Measurements from ENCODE around the gene SHF.

SHF gene

DNA sequence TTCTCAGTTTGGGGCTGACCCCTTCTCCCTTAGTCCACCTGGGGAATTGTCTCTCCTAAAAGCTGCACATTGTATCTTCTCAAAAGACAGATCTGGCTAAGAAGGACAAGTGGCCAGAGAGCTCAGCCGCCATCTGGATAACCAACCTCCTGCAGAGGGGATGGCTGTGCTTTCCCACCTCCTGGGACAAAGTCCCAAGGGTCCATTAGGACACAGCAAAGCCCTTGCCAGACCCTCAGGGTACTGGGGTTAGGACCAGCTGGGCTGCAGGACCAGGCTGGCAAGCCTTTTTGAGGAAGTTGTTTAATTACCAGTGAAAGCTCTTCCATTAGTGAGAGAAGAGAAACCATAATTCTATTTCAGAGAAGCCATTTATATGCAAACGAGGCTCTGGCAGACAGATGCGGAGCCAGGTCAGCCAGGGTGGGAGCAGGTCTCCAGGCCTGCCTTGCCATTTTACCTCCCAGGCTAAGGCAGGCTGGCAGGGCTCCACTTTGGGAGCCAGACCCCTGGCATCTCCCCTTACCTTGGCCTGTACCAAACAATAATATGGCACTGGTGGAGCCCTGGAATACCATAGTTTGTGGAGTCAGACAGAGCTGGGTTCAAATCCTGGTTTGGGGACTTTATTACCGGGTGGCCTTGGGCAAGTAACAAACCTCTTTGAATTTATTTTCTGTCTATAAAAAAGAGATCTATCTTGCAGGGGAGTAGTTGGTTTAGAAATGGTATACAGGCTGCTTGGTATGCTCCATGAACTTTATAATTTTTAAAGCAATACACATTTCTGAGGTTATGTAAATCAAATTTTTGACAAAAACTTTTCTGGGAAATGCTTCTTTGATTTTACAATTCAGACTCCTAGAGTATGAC lies 17.9 kb downstream of the SHF start:
- DNase-seq (ENCODE audit: low read depth in 3 of 3): no peak

- DNase-seq (ENCODE audit: low read depth in 3 of 3): no peak
These were observed 18.8 kb downstream of the SHF start for GRCh38 chr15:45168751-45169551.

DNA sequence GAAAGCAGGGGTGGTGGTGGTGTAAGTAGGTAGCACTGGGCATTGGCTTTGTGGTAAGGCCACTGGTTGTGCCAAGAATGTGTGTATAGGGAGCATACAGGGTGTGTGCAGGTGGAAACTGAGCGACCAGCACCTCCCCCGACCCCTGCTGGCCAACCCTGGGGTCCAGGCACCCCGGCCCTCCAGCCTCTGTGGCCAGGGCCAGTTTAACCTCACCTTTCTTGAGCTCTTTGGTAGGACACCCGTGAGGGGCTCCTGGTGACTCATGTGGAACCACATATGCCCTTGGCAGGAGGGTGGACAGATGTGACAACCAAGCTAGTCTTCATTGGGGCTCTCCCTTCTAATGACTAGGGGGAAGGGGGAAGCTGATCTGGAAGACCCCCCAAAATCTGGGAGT lies 19.5 kb downstream of the SHF start:
- no peak for DNase-seq (ENCODE audit: low read depth in 3 of 3)

- no peak for DNase-seq (ENCODE audit: low read depth in 3 of 3)
These were observed 20.0 kb downstream of the SHF start for GRCh38 chr15:45167631-45168205.

DNA sequence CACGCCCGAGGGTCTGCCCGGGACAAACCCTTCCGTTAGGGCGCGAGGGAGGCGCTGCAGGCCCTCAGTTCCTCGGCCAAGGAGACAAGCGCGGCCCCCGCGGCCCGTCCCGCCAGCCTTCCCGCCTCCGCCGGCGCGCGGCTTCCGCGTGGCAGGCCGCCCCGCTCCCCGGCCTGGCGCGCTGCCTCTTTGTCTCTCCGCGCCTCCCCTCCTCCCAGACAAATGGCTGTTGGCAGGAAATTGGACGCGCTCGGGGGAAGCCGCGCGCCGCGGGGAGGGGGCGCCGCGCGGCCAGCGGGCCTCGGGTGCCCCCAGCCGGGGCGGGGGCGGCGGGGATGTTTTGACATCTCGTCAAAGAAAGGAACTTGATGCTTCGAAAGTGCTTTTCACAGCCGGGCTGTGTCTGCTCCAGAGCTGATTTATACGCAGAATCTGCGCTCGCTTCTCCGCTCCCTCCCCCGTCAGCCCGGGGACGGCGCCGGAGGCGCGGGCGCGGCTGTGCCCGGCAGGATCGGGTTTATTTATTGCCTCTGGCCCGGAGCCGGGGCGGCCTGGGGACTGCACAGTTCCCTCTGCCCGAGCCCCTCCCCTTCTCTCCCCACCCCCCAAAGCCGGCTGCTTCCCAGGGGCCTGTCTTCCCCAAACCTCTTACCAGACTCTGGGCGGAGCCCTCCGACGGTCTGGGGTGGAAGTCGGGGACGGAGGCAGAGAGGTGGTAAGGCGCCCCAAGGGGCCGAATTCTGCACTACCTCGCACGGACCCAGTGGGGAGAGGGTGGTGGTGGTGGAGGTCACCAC lies 20.7 kb downstream of the SHF start:
- peak; percentile 70 to 75 (median 73) for DNase-seq (ENCODE audit: low read depth in 3 of 3)

- no peak for DNase-seq (ENCODE audit: low read depth in 3 of 3)
These were observed 22.2 kb downstream of the SHF start for GRCh38 chr15:45165536-45165935.

- DNase-seq (ENCODE audit: low read depth in 3 of 3): no peak
These were observed 22.9 kb downstream of the SHF start for GRCh38 chr15:45164914-45165313.

DNA sequence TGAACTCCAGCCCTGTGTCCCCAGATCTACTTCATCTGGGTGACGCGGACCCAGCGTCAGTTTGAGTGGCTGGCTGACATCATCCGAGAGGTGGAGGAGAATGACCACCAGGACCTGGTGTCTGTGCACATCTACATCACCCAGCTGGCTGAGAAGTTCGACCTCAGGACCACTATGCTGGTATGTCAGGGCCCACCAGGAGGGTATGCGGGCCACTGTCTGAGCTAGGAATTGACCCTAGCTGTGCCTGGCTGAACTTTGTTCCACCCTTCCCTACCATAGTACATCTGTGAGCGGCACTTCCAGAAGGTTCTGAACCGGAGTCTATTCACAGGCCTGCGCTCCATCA lies 24.3 kb downstream of the SHF start:
- no peak for DNase-seq (ENCODE audit: low read depth in 3 of 3)

GRCh38 chr15:45162771-45163507 lies 24.8 kb downstream of the SHF start:
- peak; percentile 37 to 52 (median 41) for DNase-seq (ENCODE audit: low read depth in 3 of 3)

DNA sequence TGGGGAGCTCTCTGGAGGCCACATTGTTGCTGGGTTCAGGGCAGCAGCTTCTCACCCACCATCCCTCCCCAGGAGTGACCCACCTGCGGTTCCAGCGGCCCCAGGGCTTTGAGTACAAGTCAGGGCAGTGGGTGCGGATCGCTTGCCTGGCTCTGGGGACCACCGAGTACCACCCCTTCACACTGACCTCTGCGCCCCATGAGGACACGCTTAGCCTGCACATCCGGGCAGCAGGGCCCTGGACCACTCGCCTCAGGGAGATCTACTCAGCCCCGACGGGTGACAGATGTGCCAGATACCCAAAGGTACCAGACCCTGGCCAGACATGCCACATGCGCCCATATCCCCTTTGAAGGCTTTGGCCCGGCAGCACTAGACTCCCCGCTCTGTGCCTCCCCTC lies 26.1 kb downstream of the SHF start:
- no peak for DNase-seq (ENCODE audit: low read depth in 3 of 3)

- DNase-seq (ENCODE audit: low read depth in 3 of 3): no peak
These were observed 29.8 kb downstream of the SHF start for GRCh38 chr15:45157974-45158373.

DNA sequence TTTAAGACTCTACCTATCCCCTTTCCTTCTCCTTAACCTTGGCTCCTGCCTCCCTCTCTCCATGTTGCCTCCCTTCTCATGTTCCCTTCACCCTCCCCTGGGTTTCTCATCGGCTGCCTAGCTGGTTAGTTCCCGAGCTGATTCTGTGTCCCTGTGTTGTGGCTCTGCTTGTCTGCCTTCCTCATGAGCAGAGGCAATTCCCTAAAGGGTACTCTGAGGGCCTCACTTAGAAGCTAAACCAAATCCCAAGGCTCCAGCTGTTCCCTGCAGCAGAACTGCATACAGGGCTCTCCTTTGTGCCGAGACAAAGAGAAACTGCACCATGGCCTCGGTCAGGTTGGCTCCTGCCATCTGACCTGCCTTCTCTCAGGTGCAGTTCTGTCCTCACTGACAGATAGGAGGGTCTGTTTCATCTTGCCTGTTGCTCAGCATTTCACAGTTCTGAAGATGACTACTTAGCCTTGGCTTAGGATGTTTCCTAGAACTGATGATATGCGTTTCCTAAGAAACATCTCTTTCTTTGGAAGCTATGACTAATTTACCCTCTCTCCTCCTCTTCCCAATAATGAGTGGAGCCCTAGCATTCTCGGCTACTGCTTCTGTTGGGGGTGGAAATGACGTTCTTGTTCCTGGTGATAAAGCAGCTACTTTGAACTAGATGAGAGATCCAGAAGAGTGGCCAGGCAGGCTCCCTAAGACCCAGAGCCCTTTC lies 30.9 kb downstream of the SHF start:
- DNase-seq (ENCODE audit: low read depth in 3 of 3): no peak

- no peak for DNase-seq (ENCODE audit: low read depth in 3 of 3)
These were observed 32.0 kb downstream of the SHF start for GRCh38 chr15:45155739-45156138.

- DNase-seq (ENCODE audit: low read depth in 3 of 3): no peak
These were observed 35.6 kb downstream of the SHF start for GRCh38 chr15:45151998-45152828.

- no peak for DNase-seq (ENCODE audit: low read depth in 3 of 3)
These were observed 36.8 kb downstream of the SHF start for GRCh38 chr15:45150997-45151396.

DNA sequence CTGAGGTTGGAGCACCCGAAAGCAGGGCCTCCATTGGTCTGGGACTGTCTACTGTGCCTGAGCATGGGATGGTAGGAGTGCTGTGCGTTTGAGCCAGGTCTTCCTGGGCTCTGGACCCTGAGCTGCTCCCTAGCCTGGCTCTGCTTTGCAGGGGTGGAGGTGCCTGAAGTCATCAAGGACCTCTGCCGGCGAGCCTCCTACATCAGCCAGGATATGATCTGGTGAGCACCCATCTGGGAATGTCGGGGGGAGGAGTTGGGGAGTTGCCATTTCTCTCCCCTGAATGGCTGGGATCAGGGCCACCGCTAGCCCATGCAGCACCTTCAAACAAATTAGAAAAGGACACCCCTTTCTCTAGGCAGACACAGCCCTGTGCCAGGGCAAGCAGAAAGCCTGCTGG lies 37.3 kb downstream of the SHF start:
- no peak for DNase-seq (ENCODE audit: low read depth in 3 of 3)

GRCh38 chr15:45149060-45149459 lies 38.7 kb downstream of the SHF start:
- no peak for DNase-seq (ENCODE audit: low read depth in 3 of 3)

DNA sequence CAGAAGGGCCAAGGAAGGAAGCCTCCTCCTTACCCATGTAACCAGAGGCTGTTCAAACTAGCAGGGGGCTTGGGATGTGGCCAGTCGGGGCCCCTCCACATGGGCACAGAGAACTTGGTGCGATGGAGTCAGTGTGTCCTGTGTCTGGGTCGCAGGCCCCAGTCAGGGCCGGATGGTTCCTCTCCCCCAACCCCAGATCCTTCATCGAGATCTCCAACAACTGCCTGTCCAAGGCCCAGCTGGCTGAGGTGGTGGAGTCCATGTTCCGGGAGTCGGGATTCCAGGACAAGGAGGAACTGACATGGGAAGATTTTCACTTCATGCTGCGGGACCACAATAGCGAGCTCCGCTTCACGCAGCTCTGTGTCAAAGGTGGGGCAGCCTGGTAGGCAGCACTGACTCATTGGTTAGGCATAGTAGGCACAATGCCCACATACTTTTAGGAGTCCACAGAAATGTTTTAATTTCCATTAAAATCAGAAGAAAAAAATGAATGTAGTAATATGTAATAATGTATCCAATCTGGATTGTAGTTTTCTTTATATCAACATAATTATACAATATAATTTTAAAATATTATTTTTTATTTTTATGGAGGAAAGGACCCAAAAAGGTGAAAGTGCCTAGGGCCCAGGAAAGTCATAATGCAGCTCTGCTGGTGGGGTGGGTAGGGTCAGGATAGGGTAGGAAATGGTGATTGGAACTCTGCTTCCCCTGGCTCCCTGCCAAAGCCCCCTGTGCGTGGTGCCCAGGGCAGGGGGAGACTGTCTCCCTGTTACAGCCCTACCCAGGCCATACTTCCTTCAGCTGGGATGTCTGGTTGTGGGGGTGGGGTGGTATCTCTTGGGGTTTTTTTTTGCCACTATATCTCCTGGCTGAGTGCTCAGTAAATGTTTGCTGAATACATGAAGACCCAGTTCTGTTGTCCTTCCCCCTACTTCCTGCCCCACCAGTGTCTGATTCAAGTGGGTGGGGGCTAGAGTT lies 39.4 kb downstream of the SHF start:
- no peak for DNase-seq (ENCODE audit: low read depth in 3 of 3)

All from stimulated activated CD4-positive, alpha-beta T cell treated with anti-CD3 and anti-CD28 coated beads, TNF-alpha, amount 100 ng/mL, for 48 hours (primary cell).